Right kidney (tissue), 1 donor: Measurements from ENCODE around the gene APCDD1L.
"Not testable (repeated sequence)": the region's sequence is repeated elsewhere in the genome, so short reads cannot be mapped to it uniquely, and the experiment has no call there.

ENCODE experiments used
- DNase-seq: peaks from one replicate; pipeline ENCODE4 v3.0.0-alpha.2; 2016

APCDD1L gene

DNA sequence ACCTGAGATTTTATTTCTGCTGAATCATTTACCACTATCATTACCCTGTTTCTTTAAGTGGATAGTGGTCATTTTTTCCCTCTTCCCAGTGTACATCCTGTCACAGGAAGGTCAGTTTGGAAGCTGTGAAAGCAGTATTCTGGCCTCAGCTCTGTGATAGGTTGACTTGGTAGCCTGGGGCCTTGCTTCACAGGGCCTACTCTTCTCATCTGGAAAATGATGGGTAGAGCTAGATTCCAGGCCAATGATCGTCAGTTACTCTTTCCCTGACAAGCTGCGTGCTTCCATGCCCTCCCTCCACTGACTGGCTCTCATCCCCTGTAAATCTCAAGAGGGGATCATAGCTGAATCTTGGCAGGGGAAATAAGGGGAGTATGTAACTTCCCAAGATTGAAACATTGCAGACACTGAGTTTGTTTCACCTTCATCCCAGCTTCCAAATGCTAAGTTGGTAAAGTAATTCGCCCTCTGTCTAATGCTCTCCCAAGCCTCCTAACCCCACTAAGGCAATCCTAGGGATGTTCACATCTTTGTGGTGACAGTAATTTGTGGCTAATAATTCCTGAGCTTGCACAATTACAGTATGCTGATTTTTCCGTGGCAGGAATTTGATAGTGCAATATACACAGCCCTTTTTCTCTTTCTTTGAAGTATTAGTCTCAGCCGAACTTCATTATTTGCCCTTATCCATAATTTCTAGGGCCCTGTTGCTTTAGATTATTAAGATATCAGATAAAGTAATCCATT is 75.0 kb downstream of the APCDD1L start:
- no peak for DNase-seq

DNA sequence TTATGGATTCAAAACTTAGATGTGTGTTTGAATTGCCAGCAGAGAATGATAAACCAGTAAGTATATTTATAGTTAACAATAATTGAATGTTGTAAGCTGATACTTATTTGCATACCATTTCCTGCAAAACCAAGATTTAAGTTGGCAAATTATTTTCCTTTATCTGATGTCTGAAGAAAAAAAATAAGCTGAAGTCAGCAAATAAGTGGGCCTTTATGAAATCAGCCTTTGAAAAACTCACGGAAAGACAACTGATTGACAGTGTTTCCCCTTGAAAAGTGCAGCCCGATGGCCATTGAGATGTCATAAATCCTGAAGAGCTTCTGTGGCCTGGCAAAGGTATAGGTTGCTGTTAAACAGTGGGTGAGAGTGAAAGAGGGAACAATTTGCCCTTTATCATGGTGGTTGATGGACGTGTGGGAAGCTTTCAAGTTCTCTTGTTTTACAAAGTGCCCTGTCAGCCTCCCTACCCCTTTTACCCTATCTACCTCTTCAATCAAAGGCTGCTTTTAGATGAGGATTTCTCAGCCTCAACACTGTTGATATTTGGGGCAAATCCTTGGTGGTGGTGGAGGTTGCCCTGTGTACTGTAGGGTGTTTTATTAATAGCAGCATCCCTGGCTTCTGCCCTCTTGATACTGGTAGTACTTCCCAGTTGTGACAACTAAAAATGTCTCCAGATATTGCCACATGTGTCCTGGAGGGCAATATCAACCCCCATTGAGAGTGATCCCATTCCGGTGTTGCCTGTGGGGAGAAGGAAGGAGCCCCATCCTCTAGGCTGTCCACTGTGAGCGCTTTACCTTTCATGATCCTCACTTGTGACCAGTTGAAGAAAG is 76.0 kb downstream of the APCDD1L start:
- DNase-seq: no peak

DNA sequence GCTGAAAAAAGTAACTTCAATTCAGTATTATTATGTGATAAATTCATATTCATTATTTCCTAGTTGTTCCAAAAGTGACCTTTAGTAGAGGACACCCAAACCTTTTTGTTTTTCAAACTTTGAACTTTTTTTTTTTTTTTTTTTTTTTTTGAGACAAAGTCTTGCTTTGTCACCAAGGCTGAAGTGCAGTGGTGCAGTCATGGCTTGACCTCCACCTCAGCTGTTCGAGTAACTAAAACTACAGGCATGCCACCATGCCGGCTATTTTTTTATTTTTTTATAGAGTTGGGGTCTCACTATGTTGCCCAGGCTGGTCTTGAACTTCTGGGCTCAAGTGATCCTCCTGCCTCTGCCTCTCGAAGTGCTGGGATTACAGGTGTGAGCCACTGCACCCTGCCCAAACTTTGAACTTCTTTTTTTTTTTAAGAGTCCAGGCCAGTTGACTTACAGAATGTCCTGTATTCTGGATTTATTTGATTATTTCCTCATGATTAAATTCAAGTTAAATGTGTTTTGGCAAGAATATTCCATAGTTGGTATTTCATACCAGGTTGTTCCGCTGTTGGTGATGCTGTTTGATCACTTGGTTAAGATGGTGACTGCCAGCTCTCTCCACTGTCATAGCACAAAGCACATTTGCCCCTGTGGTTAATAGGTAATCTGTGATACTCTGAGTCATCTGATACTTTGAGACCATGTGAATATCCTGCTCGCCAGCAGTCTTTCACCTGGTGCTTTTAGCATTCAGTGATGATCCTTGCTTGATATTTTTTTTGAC is 78.1 kb downstream of the APCDD1L start:
- DNase-seq: no peak

DNA sequence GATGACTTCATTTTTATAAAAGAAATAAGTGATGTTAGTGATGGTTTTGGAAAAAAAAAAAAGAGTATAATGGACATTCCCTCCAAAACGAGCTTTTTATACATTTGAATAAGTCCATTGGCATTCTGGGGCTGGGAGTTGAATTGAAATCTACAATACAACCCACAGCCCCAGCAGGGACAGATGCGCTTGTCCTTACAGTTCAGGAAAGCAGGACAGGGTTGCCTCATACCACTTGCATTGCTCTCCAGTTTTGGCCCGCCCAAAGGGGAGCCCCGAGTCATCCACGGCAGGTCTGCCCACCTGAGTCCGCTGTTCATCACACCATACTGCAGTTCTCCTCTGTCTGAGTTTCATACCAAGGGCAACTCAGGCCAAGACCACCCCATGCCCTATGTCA is 80.0 kb downstream of the APCDD1L start:
- DNase-seq: no peak

DNA sequence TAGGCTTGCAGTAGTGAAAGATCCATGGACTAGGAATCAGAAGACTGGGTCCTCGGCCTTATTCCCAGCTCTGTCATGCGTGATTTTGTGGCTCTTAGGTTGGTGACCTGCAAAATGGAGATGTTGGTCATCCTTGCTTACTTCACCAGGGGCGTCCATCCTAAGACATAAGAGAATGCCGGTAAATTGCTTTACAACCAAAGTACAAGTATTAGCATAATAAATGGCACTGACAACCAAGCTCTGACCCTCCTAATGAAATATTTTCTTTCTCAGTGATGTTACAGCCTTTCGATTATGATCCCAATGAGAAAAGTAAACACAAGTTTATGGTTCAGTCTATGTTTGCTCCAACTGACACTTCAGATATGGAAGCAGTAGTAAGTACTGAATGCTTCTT is 80.9 kb downstream of the APCDD1L start:
- DNase-seq: no peak

DNA sequence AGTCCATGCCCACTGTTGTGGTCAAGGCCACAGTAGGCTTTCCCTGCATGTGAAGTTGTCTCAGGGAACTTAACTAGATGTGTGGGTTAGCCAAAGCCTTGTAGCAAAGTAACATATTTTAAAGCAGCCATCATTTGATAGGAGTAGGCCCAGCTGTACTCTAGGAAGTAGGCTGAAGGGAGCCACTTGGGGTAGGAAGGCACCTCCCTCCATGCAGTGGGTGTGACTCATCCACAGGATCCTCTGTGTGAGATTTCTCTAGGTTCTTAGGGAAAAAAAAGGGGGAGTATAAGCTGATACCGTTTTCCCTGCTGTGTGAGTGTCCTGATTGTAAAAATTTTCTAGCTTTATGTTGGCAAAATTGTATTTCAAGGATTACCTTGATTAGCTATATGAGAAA is 81.4 kb downstream of the APCDD1L start:
- no peak for DNase-seq

DNA sequence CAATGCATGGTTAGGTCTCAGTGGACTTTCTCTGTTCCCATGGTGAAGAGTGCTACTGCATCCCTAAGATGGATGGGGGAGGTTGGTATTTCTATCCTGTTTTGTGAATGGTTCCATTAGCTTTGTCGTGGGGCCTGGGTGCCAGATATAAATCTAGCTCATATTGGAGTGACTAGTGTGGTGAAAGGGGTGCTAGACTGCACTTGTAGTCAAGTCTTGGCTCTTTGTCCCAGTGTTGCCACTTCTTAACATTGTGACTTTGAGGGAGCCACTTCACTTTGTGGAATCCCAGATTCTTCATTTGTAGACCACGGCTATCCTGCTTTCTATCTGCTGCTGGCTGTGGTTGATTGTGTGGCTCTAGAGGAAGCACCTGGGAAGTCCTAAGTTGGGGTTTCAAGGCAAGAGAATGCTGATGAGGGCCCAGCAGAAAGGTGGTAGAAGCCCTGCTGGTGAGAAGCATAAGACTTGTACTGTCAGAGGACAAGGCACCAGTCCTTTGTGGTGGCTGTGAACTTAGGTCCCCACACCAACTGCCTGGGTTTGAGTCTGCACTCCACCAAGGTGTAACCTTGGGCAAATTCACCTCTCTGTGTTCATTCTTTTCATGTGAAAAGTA is 82.1 kb downstream of the APCDD1L start:
- no peak for DNase-seq

DNA sequence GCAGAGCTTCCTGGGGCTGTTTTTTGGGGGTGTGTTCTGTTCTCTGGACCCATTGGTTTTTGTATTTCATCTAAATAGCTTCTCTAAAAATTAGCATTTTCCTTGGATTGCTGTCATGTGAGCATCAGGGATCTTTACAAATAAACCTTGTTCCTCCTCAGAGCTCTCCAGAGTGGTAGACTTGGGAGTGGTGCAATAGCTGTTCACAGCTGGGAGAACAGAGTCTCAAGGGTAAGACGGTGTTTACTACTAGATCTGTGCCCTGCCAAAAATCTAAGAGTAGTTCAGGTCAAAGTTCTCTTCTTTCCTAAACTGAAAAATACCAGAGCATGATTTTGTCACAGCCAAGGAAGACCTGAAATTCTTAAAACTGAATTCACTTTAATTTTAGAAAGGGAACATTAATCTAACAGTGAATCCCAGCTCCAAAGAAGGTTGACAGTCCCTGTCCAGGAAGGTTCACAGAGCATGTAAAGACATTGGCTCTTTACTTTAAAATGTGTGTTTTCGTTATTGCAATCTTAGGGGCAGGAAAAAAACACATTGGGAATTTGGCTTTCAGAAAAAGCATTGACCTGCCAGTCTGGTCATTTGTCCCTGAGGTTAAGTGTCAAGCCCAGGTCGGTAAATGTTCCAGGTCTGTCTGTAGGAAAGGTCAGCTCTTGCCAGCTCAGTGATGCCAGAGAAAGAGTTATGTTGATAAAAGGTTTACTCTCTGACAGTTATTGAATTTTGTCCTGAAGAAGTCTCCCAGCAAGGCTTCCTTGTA is 82.8 kb downstream of the APCDD1L start:
- DNase-seq: no peak

DNA sequence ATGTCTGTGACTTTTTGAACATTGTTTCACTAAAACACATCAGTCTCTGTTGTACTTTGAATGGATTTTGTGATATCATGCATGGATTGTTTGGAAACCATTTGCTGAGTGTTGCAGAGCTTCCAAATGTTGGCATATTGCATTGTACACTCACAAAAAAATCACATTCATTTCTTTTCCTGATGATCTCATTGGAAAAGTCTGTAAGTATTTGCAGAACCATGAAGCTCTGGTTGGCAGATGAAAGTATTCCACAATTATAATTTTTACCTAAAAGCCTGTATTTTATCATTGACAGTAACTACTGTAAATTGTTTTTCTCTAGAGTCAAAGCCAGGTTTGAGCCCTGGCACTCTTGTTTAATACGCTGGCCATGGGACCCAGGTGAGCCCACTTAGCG is 84.1 kb downstream of the APCDD1L start:
- no peak for DNase-seq

DNA sequence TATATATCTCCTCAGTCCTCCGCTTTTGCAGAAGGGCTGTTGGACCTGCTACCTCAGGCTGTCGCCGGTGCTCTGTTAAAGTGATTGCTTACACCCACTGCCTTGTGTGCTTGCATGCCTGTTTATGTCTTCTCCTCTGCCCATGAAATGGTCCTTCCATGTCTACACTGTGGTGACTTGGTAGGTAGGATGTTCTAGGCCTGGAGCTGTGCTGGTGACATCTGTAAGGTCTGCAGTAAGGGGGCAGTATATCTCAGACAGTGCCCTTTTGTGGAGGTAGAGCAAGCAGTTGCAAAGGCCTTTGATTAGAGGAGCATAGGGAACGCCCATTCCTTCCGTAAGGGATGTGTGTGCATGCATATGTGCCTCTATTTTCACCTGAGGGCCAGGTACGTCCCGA is 85.9 kb downstream of the APCDD1L start:
- DNase-seq: no peak

DNA sequence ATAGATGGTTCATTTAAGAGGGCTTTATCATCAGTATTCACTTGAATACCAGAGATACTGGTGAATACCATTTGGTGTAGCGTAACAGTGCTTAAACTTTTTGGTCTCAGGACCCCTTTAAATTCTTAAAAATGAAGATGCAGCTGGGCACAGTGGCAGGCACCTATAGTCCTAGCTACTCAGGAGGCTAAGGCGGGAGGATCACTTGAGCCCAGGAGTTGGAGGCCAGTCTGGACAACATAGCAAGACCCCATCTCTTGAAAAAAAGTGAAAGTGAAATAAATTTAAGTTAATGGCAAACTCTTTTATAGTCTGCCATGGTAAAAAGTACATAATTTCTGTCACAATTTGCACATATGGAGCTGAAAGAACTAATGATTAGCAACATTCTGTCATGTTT is 86.8 kb downstream of the APCDD1L start:
- no peak for DNase-seq

DNA sequence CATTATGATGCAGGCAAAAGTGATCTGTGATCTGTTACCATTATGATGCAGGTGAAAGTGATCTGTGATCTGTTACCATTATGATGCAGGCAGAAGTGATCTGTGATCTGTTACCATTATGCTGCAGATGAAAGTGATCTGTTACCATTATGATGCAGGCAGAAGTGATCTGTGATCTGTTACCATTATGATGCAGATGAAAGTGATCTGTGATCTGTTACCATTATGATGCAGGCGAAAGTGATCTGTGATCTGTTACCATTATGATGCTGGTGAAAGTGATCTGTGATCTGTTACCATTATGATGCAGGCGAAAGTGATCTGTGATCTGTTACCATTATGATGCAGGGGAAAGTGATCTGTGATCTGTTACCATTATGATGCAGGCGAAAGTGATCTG is 87.6 kb downstream of the APCDD1L start:
- DNase-seq: not testable (repeated sequence)

DNA sequence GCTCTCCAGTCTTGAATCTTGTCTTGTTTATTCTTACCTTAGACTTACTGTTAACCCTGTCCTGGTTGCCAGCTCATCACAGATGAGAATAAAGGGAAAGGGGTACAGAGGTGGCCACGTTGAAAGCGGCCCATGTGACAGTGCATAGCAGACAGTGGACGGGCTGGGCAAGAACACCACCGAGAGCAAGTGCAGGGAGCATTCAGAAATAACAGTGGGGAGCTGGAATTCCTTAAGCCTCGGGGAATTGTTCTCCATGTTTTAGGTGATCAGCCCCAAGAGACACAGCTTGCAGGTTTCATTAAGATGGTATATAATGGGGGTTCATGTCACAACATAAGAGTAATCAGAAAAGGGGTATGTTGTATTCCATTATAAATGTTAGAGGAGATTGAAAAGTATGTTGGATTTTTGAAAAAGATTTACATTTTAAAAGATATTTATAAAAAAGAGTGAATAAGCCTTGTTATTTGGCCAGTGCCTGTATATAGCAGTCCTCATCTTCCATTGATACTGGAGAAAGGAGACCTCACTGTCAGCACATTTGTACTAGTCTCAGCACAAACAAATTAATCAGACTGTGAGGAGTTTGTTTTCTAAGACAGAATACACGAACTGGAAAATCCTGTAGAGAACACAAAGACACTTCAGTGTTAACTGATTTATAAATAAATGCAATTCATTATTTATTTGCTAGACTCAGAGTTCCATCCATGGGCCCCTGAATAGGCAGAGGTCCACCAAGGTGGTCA is 90.8 kb downstream of the APCDD1L start:
- DNase-seq: no peak

DNA sequence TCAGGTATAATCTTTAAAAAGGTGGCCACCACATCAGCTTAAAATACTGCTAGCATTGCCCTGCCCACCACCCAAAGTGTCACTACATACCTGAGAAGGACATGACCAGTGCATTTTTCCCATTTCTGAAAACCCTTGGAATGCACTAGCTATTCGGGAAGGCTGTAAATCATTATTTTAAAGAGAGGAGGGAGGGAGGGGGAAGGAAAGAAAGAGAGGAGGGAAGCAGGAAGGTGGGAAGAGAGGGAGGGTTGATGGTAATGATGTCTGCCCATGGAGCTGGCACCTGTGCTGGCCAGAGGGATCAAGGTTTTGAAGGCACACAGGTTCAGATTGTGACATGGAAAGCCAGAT is 93.7 kb downstream of the APCDD1L start:
- no peak for DNase-seq

DNA sequence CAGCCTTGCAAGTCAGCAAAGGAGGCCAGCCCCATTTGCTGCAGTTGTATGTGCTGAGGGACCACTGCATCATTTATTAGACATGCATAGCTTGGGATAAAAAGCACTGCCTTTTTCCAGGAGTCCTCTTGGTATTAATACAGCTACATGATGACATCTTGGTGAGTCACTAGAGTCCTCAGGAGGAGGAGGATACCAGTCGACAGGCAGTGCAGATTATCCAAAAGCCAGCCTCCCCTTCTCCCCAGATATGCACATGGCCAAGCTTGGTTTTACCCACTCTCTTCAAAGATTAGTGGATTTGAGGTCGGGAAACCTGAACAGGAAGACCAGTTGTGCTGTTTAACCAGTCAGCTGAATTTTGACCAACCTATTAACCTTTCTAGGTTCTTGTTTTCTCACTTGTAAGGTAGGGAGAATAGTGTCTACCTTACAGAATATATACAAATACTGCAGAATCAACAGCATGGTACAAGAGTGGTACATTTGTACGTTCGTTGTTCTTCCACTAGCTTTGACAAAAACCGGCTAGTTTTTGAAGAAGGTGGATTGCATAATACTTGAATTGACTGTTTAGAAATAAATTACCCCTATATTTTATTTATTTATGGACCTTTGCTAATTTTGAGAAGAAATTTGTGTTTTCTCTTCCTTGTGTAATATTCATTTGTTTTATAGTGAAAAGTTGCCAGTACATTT is 94.3 kb downstream of the APCDD1L start:
- no peak for DNase-seq

DNA sequence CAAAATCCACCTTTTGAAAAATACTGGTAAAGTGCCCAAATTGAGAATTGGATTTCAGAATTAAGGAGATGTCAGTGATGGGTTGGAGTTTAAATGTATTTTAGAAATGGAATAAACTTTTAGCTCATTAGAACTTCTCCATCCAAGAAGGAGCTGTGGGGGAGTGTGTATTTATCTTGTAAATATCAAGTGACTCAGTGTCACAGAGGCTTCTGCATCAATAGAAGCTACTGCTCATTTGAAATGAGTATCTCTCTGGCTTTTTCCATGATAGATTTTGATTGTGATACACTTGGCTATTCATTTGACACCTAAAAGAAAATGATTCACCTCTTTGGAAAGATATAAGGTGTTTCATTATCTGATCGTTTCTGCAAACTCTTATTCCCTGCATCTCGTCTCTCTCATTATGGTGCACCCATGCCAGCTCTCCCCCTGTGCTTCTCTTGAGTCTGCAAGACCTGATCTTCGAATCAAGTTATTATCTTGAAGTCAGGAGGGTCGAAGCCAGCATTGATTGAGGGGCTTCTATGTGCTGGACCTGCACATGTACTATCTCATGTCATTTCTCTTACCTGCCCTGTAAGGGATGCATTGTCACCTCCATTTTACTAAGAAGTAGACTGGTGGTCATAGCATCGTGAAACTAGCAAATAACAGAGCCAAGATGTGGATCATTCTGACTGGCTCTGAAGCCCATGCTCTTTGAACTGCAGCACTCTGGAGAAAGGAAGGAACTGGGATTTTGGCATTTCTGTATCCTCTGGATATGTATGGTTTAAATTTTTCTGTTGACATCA is 96.0 kb downstream of the APCDD1L start:
- DNase-seq: no peak

DNA sequence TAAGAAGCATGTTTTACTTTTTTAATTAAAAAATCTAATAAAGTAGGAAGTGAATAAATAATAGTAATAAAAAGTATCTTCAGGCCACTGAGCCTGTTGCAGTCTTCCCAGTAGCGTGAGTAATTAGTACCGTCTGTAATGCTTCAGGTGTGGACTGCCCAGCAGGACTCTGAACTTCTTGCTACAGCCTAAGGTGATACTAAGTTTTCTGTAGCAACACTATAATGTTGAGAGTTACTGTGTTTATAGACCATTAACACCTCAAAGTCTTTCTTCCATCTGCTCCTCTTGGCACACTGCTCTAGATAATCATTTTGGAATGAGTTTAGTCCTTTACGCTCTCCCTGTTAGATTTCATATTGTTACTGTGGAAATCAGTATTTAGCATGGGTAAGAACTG is 97.8 kb downstream of the APCDD1L start:
- DNase-seq: no peak

DNA sequence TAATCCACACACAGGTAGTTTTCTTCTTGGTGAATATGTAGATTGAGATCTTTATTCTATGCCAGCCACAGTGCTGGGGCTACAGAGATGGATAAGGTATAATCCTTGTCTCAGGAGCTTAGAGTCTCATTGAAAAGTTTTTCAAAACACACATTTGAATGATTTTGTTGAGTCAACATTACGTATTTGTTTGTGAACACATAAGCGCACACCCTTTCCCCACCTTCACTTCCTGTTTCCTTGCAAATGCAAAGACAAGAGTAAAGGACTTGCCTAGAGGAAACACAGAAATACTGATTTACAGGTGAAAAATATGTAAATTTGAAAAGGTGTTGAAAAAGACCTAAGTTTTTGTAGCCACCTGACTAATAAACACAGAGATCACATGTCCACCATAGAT is 98.4 kb downstream of the APCDD1L start:
- no peak for DNase-seq

DNA sequence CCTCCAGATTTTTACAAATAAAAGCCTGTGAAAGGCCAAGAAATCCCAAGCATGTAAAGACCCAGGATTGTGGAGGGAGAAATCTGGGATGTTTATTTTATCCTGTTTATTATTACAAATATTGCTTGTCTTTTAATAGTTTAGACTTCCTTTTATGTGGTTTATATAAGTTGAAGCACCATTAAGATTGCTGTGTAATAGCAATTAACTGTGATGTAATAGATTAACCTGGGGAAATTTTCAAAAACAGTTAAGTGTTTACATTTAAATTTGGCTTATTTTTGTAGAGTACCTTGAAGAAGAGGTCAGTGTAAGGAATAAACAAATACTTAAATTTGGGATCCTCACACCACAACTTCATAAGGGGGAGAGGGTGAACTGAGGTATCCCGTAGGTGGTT is 99.1 kb downstream of the APCDD1L start:
- no peak for DNase-seq

DNA sequence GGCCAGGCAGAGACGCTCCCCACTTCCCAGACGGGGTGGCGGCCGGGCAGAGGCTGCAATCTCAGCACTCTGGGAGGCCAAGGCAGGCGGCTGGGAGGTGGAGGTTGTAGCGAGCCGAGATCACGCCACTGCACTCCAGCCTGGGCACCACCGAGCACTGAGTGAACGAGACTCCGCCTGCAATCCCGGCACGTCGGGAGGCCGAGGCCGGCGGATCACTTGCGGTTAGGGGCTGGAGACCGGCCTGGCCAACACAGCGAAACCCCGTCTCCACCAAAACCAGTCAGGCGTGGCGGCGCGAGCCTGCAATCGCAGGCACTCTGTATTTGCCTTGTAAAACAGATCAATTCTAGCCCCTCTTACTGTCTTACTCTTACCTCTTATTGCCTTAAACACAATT is 100.4 kb downstream of the APCDD1L start:
- DNase-seq: not testable (repeated sequence)
